NCI-H524 treated with DMSO at 0.1 percent for 48 hours (cell line): ENCODE measurements around the gene AKAP13.
A peak's percentile ranks its signal among the peaks of the same experiment; 100 is the strongest.
"Not testable (repeated sequence)": the region's sequence is repeated elsewhere in the genome, so short reads cannot be mapped to it uniquely, and the experiment has no call there.

Experiments
- DNase-seq: peaks from one replicate; lab custom pipeline; 2025; lab: John Stamatoyannopoulos, UW

AKAP13 gene

DNA sequence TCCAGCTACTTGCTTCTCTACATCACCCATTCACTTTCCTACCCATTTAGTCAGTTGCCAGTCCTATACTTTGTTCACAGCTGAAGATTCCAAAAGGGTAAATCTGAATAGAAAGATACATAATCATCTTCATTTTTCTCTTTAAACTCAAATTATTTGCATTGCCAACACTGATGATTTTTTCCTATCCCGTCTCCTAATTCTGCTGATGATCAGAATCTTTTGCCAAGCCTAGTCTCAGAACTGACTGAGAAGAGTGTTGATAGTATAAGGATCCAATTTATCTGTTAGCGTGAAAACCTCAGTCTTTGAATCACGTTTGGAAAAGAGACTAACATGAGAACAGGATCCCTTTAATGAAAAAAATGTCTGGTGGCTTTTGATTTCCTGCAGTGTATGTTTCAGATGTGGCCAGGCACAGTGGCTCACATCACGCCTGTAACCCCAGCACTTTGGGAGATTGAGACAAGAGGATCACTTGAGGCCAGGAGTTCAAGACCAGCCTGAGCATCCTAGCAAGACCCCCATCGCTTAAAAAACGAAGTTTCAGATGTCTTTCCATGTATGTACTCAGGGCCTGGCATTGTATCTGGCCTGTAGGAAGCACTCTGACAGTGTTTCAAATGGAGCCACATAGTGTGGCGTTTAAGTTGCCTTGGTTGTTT is 244.9 kb downstream of the AKAP13 start:
- no peak for DNase-seq

DNA sequence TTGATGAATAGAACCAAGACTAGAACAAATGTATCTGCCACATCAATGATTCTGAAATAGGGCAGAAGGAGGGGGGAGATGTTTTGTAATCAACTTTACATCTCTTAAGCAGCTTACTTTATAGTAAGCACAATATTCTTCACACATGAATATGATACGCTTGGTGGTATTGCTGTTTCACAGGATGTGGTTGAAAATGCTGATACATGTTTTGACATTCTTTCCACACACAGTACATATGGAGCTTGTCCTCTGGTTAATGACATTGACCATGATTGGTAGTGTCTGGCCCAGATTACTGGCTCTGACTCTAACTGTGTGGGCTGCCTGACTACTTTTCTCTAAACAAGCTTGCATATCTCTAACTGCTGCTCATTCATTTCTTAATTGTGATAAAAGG is 245.5 kb downstream of the AKAP13 start:
- no peak for DNase-seq

DNA sequence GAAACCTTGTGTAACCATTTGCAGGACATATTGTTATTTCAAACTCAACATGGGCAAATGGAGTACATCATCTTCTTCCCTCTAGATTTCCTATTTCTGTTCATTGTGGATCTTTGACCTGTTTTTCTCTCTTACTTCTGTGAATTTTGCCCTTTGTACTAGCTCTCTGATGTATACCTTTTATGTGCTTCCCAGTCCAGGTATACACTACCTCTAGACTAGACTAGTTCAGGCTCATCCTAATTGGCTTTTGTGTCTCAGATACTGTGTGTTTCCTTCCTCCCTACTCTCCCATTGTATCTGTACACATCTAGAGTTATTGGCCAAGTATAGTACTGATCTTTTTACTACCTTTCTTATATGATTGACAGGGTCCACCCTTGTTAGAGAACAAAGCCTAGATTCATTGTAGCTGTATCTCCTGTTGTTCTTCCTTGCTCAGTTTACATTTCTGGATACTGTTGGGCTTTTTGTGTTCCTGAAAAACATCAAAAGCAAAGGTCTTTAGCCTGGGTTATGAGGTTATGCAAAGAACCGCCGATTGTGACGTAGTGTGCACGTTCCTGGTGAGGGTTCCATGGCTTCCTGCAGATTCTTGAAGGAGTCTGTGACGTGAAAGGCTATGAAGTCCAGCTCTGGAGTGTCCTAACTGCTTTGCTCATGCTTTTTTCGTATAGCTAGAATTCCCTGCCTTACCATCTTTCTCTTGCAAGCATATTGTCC is 247.0 kb downstream of the AKAP13 start:
- DNase-seq, result no peak

DNA sequence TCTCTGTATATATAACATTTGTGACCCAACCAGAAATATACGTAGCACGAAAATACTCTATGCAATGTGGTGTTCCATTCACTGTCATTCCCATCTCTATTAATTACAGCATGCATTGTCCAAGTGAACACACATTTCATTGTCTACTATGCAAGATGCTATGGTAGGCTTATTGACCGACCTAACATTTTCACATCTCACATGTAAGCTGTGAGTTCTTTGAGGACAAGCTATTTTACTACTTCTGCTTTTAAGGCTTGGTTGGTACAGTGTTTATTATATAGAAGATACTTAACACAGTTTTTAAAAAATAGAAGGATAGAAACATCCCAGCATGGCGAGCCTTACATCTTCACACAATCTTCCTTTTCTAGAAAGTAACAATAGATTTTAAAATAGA is 249.9 kb downstream of the AKAP13 start:
- no peak for DNase-seq

DNA sequence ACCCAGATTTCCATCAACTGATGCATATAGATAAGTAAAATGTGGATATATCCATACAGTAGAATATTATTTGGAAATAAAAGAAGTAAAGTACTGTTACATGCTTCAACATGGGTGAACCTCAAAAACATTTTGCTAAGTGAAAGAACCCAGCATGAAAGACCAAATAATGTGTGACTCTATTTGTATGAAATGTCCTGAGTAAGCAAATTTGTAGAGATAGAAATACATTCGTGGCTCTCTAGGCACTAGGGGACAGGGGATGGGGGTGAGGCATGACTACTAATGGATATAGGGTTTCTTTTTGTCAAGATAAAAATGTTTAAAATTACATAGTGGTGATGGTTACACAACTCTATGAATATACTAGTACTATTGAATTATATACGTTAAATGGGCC is 250.6 kb downstream of the AKAP13 start:
- no peak for DNase-seq

DNA sequence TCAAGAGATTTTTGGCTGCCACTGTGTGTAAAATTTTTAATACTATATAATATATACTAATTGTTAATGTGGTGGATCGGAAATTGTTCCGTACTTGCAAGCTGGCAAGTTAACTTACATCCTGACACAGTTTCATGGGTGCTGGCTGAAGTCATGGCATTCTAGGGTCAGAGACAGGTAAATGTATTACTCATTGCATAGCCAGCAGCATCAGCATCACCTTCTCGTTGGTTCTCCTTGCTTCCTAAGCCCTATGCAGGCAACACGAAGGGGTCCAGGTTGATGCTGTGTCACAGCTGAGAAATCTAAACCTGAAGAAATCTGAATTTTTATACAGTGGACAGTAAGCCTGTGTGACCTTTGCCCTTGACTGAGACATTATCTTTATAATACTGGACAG is 251.6 kb downstream of the AKAP13 start:
- DNase-seq, result no peak

DNA sequence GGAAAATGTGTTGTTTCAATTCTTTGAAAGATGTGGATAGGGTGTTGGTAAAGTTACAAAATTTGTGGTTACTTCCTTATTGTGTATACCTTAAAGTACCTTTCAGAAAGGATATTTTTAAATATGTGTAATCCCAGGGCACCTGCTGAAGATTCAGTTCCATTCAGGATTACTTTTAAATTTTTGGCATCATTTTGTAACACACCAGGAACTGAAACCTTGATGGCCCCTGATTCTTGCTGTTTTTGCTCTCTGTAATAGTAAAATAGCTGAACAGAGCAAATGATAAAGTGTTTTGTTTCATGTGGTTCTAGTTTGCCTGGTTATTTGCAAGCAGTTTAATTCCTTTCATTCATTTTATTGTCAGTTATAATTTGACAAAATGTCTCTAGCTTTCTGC is 253.5 kb downstream of the AKAP13 start:
- no peak for DNase-seq

DNA sequence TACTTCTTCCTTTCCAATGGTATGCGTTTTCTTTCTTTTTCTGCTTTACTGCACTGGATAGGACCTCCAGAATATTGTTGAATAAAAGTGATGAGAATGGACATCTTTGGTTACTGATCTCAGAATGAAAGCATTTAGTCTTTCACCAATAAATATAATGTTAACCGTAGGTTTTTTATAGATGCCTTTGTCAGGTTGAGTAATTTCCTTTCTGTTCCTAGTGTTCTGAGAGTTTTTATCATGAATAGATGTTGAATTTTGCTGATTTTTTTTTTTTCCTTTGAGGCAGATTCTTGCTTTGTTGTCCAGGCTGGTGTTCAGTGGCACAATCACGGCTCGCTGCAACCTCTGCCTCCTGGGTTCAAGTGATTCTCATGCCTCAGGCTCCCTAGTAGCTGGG is 255.9 kb downstream of the AKAP13 start:
- DNase-seq, result no peak

DNA sequence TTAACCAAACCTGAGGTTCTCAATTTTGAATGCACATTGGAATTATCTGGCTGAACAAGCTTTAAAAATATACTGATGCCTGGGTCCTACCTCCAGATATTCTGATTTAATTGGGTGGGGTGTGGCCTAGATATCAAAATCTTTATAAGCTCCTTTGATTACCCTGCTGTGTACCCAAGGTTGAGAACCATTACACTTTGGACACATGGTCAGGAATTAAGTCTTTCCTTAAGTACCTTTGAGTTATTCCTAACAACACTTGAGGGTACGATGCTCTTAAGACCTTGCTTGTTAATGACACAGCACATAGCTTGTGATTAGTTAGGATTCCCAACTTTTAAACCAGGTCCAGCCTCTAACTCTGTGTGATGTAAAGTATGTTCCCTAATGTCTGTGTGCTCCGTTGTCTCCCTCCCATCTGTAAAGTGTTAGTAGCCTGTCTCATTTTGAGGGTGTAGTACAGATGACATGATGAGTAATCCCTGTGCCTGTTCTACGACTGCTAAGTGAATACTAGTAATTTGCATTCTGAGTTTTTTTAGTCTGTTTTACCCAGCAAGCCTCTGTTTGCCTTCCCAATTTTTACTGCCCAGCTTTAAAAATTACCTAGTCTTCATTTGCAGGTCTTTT is 259.5 kb downstream of the AKAP13 start:
- peak; percentile 99 for DNase-seq

DNA sequence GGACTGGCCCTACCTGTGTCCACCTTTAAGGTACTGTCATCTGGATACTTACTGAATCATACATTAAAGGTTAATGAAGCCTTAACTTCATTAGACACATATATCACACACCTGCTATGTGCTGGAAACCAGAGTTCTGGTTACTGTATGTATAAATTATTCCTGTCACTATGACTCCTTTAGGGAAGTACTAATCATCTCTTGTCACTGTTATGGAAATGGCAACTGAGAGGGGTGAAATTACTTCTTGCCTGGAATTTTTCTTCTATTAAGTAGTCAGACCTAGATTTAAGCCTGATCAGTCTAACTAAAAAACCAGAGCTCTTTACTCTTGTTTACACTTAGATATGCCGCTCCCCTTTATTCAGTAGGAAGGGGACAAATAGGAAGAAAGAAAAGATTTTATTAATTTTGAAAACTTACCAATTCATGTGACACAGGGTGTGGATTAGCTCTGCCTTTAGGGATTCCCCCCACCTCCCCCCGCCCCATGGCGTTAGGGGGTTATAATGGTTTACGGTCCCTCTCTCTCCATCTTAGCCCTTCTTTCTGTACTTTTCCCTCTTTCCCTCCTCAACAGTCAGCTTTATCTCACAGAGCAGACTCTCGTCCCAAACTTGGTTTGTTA is 261.8 kb downstream of the AKAP13 start:
- no peak for DNase-seq

DNA sequence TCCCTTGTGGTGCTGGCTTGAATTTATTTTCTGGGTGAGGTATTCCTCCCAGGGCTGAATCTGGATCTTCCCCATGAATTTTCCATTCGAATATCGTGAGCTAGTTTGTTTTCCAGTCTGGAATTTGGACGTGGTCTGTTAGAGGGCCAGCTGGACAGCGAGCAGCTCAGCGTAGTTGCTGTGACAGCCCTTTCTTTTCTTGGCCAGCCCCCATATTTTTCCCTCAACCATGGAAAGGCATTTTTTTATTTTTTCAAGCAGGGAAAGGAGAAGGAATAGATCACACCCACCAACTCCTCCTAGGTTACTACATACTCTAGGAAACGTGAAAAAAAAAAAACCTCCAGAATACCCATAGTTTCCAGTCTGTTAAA is 262.3 kb downstream of the AKAP13 start:
- DNase-seq, result no peak

DNA sequence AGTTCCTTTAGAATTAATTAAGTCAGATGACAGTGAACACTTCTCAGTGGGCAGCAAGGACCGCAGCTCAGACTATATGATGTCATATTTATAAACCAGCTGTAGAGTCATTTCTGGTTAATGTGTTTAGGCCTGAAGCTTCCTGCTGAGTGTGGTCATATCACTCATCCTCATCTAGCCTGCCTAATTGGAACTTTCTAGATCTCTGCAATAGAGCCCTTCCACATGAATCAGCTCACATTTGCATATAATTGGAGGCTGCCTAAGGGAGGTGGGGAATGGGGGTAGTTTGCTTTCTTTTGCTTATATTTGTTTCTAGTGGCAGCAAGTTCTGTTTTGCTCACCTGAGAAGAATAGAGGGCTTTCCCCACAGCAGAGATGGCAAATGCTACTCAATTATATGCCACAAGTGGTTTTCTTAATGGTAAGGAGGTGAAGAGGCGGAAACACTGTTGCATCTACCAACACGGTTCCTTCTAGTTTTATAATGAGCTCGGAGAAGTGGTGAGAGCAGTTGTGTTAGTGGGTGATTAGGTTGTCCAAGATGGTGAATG is 266.2 kb downstream of the AKAP13 start:
- DNase-seq, result no peak

DNA sequence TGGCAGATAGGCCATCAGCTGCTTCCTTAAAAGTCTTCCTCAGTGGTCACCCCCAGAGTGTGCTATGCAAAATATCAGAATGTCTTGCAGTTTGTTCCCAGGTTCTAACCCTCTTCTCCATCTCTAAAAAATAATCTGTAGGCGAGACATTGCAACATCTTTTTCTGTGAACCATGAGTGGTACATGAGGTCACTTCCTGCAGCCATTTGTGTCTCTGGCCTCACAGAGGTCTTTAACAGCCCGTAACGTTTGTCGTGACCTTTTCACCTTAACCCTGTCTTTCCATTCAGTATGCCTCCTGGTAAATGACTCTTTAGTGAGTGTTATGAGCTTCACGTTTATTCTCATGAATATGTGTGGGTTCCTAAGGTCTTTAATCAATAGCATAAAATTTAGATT is 269.0 kb downstream of the AKAP13 start:
- DNase-seq, result no peak

DNA sequence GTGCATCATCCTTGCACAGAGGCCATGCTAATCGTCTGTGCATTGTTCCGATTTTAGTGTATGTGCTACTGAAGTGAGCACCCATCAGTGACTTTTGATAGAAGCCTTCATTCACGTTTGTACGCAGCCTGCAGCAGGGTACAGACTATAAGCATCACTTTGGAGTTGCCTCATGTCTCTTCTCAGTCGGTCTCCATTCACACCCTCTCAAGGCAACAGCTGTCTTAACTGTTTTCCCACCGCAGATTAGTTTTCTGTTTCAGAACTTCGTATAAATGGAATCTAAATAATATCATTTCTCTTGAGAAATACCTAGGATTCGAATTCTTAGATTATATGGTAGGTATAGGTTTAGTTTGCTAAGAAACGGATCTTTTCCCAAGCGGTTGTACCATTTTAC is 271.1 kb downstream of the AKAP13 start:
- DNase-seq, result no peak

DNA sequence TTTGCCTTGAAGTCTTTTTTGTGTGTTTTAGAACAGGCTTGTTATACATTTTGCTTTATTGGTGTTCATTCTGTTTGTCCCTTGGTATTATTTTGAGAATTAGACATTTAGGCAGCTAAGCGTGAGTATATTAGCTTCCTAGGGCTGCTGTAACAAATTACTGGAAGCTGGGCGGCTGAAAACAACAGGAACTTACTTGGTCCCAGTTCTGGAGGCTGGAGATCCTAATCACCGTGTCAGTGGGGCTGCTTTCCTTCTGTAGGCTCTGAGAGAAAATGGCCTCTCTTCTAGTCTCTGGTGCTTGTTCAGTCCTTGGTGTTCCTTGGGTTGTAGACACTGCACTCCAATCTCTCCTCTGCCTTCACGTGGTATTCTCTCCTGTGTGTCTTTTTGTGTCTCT is 272.1 kb downstream of the AKAP13 start:
- no peak for DNase-seq

DNA sequence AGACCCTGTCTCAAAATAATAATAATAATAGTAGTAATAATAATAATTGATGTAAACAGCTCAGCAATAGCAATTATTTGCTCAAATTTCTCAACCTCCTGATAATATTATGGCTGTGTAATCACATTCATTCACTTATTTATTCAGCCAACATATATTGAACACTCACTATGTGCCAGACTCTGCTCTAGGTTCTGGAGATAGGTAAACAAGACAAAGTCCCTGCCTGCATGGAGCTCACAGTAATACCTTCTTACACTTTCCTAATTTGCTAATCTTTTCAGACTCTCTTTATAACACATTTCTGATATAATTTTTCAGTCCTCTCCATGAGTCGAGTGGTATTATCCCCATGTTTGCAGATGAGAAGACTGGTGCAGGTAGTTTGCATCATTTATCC is 276.7 kb downstream of the AKAP13 start:
- no peak for DNase-seq

DNA sequence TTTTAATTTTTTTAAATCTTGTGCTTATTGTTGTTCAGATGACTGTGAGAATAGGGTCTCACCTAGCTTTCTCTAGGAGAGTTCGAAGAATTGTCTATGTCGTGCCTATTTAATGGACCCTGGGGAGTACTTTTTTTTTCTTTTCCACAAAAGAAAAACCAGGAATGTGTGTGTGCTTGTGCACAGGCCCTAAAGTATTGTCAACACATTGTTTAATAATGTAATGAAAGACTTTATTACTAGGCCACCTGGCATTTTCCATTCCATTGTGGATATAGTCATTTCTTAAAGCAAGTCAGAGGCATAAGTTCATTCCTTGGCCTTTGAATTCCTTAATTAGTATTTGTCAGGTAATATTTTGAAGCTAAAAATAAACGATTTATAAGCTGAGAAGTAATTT is 278.4 kb downstream of the AKAP13 start:
- DNase-seq, result no peak

DNA sequence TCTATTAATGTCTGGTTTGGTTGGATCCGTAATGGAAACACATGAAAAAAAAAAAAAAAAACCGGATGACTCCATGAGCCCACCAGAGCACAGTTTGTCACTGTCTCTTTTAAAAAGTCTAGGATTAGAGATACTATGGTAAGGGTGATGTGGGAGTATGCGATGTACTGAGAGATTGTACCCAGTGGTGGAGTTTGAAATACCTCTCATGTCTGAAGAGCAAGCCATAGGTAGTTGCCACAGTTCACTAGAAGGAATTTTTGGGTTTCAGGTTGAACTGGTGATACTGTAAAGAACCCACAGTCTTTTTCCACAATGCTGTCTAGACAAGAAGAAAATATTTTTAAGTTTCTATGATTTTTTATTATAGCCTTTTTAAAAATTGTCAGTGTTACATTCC is 281.5 kb downstream of the AKAP13 start:
- DNase-seq, result no peak

DNA sequence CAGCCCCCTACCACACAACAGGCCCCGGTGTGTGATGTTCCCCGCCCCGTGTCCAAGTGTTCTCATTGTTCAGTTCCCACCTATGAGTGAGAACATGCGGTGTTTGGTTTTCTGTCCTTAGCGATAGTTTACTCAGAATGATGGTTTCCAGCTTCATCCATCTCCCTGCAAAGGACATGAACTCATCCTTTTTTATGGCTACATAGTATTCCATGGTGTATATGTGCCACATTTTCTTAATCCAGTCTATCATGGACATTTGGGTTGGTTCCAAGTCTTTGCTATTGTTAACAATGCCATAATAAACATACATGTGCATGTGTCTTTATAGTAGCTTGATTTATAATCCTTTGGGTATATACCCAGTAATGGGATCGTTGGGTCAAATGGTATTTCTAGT is 285.3 kb downstream of the AKAP13 start:
- not testable (repeated sequence) for DNase-seq

DNA sequence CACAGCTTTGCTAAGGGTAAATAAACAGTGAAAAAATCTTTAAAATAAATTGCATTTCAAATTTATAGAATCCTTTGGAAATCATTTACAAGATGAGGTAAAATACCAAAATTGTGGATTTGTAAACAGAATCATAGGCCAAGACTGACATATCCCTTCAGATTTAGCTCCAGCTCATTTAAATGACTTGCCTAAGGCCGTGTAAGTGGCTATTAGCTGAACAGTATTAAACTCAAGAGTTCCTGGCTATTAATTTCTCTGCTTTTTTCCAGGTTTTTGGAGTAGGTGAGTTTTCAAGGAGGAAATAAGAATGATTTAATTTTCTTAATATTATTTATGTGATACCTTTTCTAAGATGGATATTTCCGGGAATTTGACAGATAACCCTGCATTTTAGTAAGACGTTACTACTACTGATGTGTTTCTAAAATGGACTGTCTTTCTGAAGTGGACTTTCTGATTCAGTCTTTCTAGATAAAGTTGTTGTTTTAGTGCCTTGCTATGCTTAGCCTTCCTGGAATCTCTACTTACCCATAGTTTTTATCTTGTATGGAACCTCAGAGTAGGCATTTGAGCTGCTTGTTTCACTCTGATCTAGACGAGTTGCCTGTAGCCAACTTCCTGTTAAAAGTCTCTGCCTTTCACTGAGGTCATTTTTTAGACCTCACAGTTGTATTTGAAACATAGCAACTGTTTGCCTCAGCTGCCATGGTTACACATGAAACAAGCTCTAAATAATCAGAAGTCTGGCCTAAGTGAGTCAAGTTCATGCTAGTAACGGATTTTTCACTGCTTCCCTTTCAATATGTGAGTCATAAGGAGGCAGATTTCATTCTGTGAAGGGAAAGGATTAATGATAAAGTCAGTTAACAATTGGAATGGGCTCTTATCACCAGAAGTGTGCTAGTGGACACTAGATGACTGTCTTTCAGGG is 287.4 kb downstream of the AKAP13 start:
- no peak for DNase-seq

DNA sequence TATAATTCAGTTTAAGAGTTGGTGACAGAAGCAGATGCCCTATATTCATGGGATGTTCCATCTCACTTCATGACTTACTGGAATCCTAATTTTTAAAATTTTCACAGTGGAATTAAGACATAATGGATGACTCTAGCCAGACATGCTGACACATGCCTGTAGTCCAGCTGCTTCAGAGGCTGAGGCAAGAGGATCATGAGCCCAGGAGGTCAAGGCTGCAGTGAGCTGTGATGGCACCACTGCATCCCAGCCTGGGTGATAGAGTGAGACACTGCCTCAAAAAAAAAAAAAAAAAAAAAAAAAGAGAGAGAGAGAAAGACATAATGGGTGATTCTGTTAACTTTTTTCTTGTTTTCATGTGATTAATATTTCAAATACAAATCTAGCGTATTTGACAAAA is 290.8 kb downstream of the AKAP13 start:
- no peak for DNase-seq
